ENCODE results near the gene OSTF1.

DNA sequence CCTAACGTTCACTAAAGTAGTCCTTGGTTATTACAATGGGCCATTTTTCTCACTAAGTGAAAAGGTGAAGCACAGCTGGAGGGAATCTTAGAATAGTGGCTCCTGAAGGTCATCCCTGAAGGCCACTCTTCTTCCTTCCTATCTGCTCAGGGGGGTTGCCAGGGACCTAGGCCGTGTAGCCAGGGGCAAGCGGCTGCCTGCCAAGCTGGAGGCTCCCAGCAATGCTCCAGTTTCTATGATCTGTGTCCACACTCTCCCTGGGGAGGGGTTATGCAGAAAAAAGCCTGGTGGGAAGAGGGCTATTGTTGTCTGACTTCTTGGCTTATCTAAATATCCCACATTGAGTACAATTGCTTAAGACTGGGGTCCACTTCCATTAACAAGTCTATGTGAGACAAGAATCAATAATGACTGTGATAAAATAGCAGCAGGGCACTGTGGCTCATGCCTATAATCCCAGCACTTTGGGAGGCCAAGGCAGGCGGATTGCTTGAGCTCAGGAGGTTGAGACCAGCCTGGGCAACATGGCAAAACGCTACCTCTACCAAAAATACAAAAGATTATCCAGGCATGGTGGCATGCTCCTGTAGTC is 4.1 kb upstream of the OSTF1 start:
- TF ChIP-seq POLR2A (IDR thresholded peaks at IDR 0.05; ENCODE audit: low read length) (no peak), GATA1 (IDR thresholded peaks at IDR 0.05; ENCODE audit: low read depth, low read length) (no peak)

Data from erythroblast (primary cell).